Breast epithelium (tissue), 3 donors: ENCODE data around the gene ZNRF3.

Experiments
- POLR2AphosphoS5 ChIP-seq, 3 donors: sonication (generic); formaldehyde crosslinking; IDR thresholded peaks; one replicate each; pipeline ENCODE4 v1.6.1; 2017; ENCODE audit warnings: antibody characterized with exemption in 3 of 3
- TF ChIP-seq, protein P1 (sequence below), 3 donors: fragments of 450-650 bp; IDR thresholded peaks; one replicate each; pipeline ENCODE4 v1.5.1; 2016 to 2017; ENCODE audit warnings: antibody characterized with exemption in 3 of 3, mild to moderate bottlenecking in 3 of 3, moderate library complexity in 3 of 3

DNA sequence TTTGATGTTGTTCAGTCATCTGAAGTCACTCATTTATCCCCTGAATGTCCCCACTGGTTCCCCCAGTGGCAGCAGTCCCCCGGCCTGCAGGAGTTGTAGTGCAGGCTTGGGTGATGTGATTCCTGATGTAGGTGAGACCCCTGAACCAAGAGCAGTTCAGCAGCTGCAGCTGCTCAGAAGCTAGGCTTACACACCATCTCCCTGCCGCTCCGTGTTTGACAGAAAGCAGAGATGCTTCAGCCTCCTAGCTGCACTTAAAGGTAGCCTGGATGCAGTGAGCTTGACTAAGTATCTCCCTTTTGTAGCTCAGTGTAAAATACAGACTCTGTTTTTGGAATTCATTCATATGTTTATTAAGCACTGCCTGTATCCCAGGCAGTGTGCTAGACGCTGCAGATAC is 130.9 kb downstream of the ZNRF3 start:
- TF ChIP-seq, protein P1, sequence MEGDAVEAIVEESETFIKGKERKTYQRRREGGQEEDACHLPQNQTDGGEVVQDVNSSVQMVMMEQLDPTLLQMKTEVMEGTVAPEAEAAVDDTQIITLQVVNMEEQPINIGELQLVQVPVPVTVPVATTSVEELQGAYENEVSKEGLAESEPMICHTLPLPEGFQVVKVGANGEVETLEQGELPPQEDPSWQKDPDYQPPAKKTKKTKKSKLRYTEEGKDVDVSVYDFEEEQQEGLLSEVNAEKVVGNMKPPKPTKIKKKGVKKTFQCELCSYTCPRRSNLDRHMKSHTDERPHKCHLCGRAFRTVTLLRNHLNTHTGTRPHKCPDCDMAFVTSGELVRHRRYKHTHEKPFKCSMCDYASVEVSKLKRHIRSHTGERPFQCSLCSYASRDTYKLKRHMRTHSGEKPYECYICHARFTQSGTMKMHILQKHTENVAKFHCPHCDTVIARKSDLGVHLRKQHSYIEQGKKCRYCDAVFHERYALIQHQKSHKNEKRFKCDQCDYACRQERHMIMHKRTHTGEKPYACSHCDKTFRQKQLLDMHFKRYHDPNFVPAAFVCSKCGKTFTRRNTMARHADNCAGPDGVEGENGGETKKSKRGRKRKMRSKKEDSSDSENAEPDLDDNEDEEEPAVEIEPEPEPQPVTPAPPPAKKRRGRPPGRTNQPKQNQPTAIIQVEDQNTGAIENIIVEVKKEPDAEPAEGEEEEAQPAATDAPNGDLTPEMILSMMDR (IDR thresholded peaks at IDR 0.05) = no peak
- no peak for TF ChIP-seq POLR2AphosphoS5 (IDR thresholded peaks at IDR 0.05)
